NT2/D1 (cell line): ENCODE results near the gene ASIC2.

Source experiments
- YY1 ChIP-seq: IDR thresholded peaks from 2 replicates; pipeline ENCODE4 v1.6.1; 2011; ENCODE audit not compliant: insufficient read length, insufficient read depth
- ZNF274 ChIP-seq: IDR thresholded peaks from 2 replicates; pipeline ENCODE4 v1.6.1; 2011; ENCODE audit warnings: mild to moderate bottlenecking, low read depth, low read length

DNA sequence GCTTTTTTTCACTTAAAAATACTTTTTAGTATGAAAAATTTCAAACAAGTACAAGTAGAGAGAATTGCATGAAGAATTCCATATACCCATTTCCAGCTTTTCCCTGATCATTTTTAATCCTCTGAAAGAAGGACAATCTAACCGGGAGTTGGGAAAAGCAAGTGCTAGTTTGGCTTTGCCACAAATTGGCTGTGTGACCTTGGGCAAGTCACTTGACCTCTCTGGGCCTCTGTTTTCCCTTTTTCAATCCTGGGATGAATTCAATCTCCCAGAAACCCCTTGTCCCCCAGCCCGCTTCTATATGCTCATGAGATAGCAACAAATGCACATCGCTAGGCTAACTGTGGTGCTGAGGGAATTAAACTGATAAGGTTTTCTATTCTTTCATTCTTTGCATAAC, 49.4 kb downstream of the ASIC2 start:
- no peak for TF ChIP-seq YY1
- TF ChIP-seq ZNF274: no peak
